Mucosa of descending colon (tissue), 3 donors: Measurements from ENCODE around the gene HIPK3. TPM values are rescaled to one million over a fixed set of nuclear protein-coding genes. Genes with fewer than 3 reads are reported as not detected.
"Not testable (repeated sequence)": the region's sequence is repeated elsewhere in the genome, so short reads cannot be mapped to it uniquely, and the experiment has no call there.

ENCODE experiments used
- ATAC-seq: fragments of 200-7000 bp; cut with Tn5 transposase; one replicate; pipeline ENCODE4 v1.9.1; 2020; ENCODE audit warnings: mild to moderate bottlenecking, moderate library complexity
- DNase-seq, 3 donors: peaks; one replicate each; pipeline ENCODE4 v3.0.0-alpha.2; 2020
- H3K36me3 ChIP-seq: fragments of 200-600 bp; one replicate; pipeline ENCODE4 v1.8.0; 2021; ENCODE audit warnings: low read depth, mild to moderate bottlenecking
- H3K4me1 ChIP-seq: fragments of 200-600 bp; one replicate; pipeline ENCODE4 v1.8.0; 2021; ENCODE audit warnings: low read depth, mild to moderate bottlenecking
- H3K4me3 ChIP-seq: fragments of 200-600 bp; one replicate; pipeline ENCODE4 v1.8.0; 2021; ENCODE audit warnings: mild to moderate bottlenecking
- H3K9me3 ChIP-seq: fragments of 200-600 bp; one replicate; pipeline ENCODE4 v1.8.0; 2021; ENCODE audit warnings: mild to moderate bottlenecking
- CTCF ChIP-seq: fragments of 200-600 bp; IDR thresholded peaks from one replicate; pipeline ENCODE4 v1.8.0; 2022; ENCODE audit warnings: antibody characterized with exemption, mild to moderate bottlenecking
- intact Hi-C, 2 donors: fragments of 100-400 bp; cut with DNase I in 1 of 2; cut with micrococcal nuclease in 1 of 2; formaldehyde crosslinking; loops; one replicate each; pipeline versions ENCODE4 v1.11.0 to v1.11.1; 2022; cut with DNase I, micrococcal nuclease
- total RNA-seq, 3 donors: library from RNA; stranded (reverse); fragmentation: NEBNext Ultra II Directional in 2 of 3; extraction: Animal tissue kit (Norgen Biotek cat#: 25700) in 2 of 3; gene quantifications; one replicate each; pipeline versions ENCODE4 v1.2.1 to v1.2.4, GENCODE V29; 2021 to 2023
- donor health status: DM: no; HTN: no; CAD: no; lungs with moderate emphysema.
- donor health status: DM: no; HTN: no; CAD: no.
- donor health status: DM: no; HTN: yes; CAD: no.

Gene HIPK3
- total RNA-seq, 3 donors from 2014 or later, result 67.0 to 254 (median 69.7) TPM

DNA sequence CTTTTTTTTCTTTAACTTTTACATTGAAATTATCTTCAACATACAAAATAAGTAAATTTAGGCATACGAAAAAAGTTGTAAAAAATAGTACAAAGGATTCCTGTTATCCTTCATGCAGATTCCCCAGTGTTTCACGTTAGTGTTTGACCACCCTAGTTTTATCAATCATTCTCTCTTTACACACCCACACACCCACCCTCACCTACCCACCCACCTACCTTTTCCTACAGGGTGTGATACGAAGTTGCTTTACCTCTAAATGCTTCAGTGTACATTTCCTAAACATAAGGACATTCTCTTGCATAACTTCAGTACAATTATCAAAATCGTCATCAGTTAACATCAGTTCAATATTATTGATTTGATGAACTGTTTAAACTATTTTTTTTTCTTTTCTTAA is 37.0 kb downstream of the HIPK3 start:
- no peak for TF ChIP-seq CTCF
- Histone ChIP-seq H3K4me3 (no peak overlapping the region), H3K9me3 (no peaks in the 10 kb centered on the region), H3K36me3 (no peaks in the 10 kb centered on the region), H3K4me1 (peaks cover 14% of the 10 kb centered on the region)
- intact Hi-C loops, result no loop called here
- no peak for ATAC-seq
- DNase-seq, result no peak

DNA sequence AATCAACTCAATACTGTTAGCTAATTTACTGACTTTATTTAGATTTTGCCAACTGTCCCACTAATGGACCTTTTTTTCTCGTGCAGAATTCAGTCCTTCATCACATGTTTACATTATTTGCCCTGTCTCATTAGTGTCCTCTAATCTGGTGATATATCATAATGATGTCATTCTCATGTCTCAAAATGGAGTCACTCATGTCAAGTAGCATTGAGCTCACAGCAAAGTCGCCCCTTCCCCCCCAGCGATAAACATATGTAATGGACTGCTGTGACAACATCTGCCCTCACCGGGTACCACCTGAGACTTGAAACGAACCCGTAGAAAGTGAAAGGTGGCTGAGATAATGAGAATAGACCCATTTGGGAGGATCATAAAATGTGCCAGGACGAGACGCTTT is 37.6 kb downstream of the HIPK3 start:
- H3K36me3 ChIP-seq, result no peaks in the 10 kb centered on the region
- peaks cover 14% of the 10 kb centered on the region for H3K4me1 ChIP-seq
- no peak for DNase-seq
- ATAC-seq, result no peak
- H3K9me3 ChIP-seq, result no peaks in the 10 kb centered on the region
- intact Hi-C loops, result no loop called here
- H3K4me3 ChIP-seq, result no peak overlapping the region
- TF ChIP-seq CTCF, result no peak

GRCh38 chr11:33296695-33297094 is 39.5 kb downstream of the HIPK3 start:
- no peaks in the 10 kb centered on the region for H3K9me3 ChIP-seq
- TF ChIP-seq CTCF, result no peak
- H3K36me3 ChIP-seq, result no peaks in the 10 kb centered on the region
- no peak for DNase-seq
- H3K4me1 ChIP-seq, result peaks cover 6% of the 10 kb centered on the region
- no peak for ATAC-seq
- no peak overlapping the region for H3K4me3 ChIP-seq
- intact Hi-C loops, result no loop called here

GRCh38 chr11:33303541-33303940 is 46.4 kb downstream of the HIPK3 start:
- H3K36me3 ChIP-seq, result no peaks in the 10 kb centered on the region
- no peak overlapping the region for H3K4me3 ChIP-seq
- peaks cover 12% of the 10 kb centered on the region for H3K4me1 ChIP-seq
- no peak for DNase-seq
- H3K9me3 ChIP-seq, result no peaks in the 10 kb centered on the region
- intact Hi-C loops, result no loop called here
- no peak for TF ChIP-seq CTCF
- ATAC-seq, result no peak

DNA sequence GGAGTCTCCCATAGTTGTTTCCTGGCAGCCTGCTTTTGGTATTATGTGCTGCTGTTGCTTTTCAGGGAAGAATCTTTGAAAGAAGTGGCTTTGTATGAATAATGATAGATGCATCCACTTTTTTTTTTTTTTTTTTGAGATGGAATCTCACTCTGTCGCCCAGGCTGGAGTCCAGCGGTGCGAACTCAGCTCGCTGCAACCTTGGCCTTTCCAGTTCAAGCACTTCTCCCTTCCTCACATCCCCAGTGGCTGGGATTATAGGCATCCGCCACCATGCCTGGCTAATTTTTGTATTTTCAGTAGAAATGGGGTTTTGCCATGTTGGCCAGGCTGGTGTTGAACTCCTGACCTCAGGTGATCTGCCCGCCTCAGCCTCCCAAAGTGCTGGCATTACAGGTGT is 49.6 kb downstream of the HIPK3 start:
- H3K36me3 ChIP-seq, ATAC-seq, intact Hi-C loops, H3K4me3 ChIP-seq, H3K9me3 ChIP-seq, DNase-seq, H3K4me1 ChIP-seq: not testable (repeated sequence)

DNA sequence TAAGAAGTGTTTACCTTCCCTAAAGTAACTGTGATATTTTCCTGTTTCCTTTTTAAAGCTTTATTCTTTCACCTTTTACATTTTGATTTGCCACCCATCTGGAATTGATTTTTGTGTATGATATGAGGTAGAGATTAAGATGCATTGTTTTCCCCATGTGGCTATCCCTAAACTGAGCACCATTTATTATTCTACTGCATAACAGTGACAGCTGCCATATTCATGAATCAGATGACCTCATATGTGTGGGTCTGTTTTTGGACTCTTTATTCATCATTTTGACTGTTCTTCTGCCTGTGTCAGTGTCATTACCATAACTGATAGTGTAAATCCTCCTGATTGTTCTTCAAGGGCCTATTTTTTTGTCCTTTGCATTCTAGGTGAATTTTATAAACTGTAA is 50.8 kb downstream of the HIPK3 start:
- no peaks in the 10 kb centered on the region for H3K9me3 ChIP-seq
- H3K4me3 ChIP-seq, result no peak overlapping the region
- intact Hi-C loops, result no loop called here
- ATAC-seq (no peak), DNase-seq (no peak)
- peaks cover 4% of the 10 kb centered on the region for H3K4me1 ChIP-seq
- H3K36me3 ChIP-seq, result no peaks in the 10 kb centered on the region
- no peak for TF ChIP-seq CTCF
